Transverse colon (tissue), 4 donors: ENCODE measurements around the gene MPPED2. TPM values are rescaled to one million over a fixed set of nuclear protein-coding genes. Genes with fewer than 3 reads are reported as not detected.

Source experiments
- DNase-seq: peaks from one replicate; pipeline ENCODE4 v3.0.0-alpha.2; 2019
- H3K27ac ChIP-seq, 4 donors: fragments of 200-600 bp; sonication (generic); 2 replicates each; pipeline ENCODE4 v1.5.1; 2016 to 2018; ENCODE audit warnings: inconsistent platforms in 4 of 4
- H3K27me3 ChIP-seq: fragments of 200-600 bp; sonication (generic); 2 replicates; pipeline ENCODE4 v1.5.1; 2017; ENCODE audit warnings: inconsistent platforms
- H3K36me3 ChIP-seq, 4 donors: fragments of 200-600 bp; sonication (generic); 2 replicates each; pipeline ENCODE4 v1.5.1; 2017 to 2019; ENCODE audit warnings: inconsistent platforms in 4 of 4
- H3K4me1 ChIP-seq, 4 donors: fragments of 200-600 bp; sonication (generic); 2 replicates each; pipeline ENCODE4 v1.5.1; 2017 to 2020; ENCODE audit warnings: inconsistent platforms in 4 of 4
- H3K4me3 ChIP-seq, 4 donors: fragments of 200-600 bp; sonication (generic); 1 replicate in 1 of 4; 2 replicates in 3 of 4; pipeline versions ENCODE4 v1.5.1 to v1.6.1; 2017 to 2019; ENCODE audit warnings: inconsistent platforms in 4 of 4
- H3K9me3 ChIP-seq, 2 donors: fragments of 200-600 bp; sonication (generic); 2 replicates each; pipeline ENCODE4 v1.5.1; 2017 to 2019; ENCODE audit warnings: inconsistent platforms in 2 of 2
- CTCF ChIP-seq, 5 experiments: fragments of 200-600 bp in 3 of 5; fragments of 450-650 bp in 2 of 5; sonication (generic) in 3 of 5; IDR thresholded peaks; 1 replicate in 2 of 5; 2 replicates in 3 of 5; pipeline ENCODE4 v1.5.1; 2016 to 2017; ENCODE audit warnings: antibody characterized with exemption in 5 of 5, inconsistent platforms in 3 of 5, mild to moderate bottlenecking in 2 of 5, moderate library complexity in 1 of 5
- EP300 ChIP-seq: sonication (generic); formaldehyde crosslinking; IDR thresholded peaks from one replicate; pipeline ENCODE4 v1.6.1; 2017; ENCODE audit warnings: antibody characterized with exemption, low read depth
- POLR2A ChIP-seq: fragments of 450-650 bp; IDR thresholded peaks from one replicate; pipeline ENCODE4 v1.6.1; 2016; ENCODE audit warnings: antibody characterized with exemption, mild to moderate bottlenecking, moderate library complexity
- POLR2AphosphoS5 ChIP-seq, 3 donors: sonication (generic); formaldehyde crosslinking; IDR thresholded peaks; one replicate each; pipeline ENCODE4 v1.6.1; 2016; ENCODE audit warnings: antibody characterized with exemption in 3 of 3
- WGBS, 2 donors: methylation state at CpG; one replicate each; pipeline ENCODE4 v1.1.5; 2018; ENCODE audit warnings: low coverage in 1 of 2; 5-methylcytosine and 5-hydroxymethylcytosine counted together
- in situ Hi-C, 4 donors: fragments of 200-750 bp; cut with MboI; loops; one replicate each; pipeline versions ENCODE4 v1.15.0 to v1.15.1; 2017; ENCODE audit warnings: low sequenced_read_pairs in 3 of 4, low pct_ligation_motif_present in 1 of 4, low pct_unique_long_range_greater_than_20kb in 1 of 4
- intact Hi-C: fragments of 100-400 bp; cut with DNase I; formaldehyde crosslinking; loops from one replicate; pipeline ENCODE4 v1.15.1; 2023; ENCODE audit warnings: low total_unique reads
- total RNA-seq, 4 donors: library from RNA; depleted of rRNA; stranded (reverse); fragments of >200 nt; gene quantifications; one replicate each; pipeline ENCODE4 v1.1.0, GENCODE V29; 2016

Gene MPPED2
- total RNA-seq, 4 donors from 2014 or later, result 1.4 to 1.6 TPM; not detected in 2

DNA sequence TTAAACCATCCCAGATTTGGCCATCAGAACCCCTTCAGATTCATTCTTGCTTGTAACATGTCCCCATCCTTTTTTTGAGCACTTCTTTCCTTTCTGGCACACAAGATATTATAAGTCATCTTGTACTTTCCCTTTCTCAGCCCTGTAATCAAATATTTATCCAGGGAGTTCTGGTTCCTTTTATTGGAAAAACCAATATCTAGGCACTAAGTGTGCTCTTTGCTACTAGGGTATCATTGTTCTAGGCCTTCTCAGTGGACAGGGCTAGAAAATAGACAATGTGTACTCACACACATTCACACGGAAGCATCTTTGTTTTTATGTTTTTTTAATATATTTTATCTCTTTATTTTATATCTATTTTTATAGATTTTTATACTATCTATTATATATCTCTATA lies 216.0 kb downstream of the MPPED2 start:
- TF ChIP-seq CTCF (IDR thresholded peaks at IDR 0.05) (no peak), POLR2A (no peak), EP300 (no peak), POLR2AphosphoS5 (IDR thresholded peaks at IDR 0.05) (no peak)
- in situ Hi-C loops, result loop anchor here in 1 of 4 donors (25.0 kb wide), 1 partner anchor 542 kb away; no protein-coding TSS in a partner anchor
- no peak for DNase-seq
- 36 to 88% methylated on average over 1 of the region's 1 CpG for WGBS, 2 donors
- no peak overlapping the region for H3K27ac ChIP-seq
- no peaks in the 10 kb centered on the region for H3K36me3 ChIP-seq
- intact Hi-C loops, result no loop called here
- no peak overlapping the region for H3K4me3 ChIP-seq
- no peaks in the 10 kb centered on the region for H3K27me3 ChIP-seq
- no peaks in the 10 kb centered on the region for H3K4me1 ChIP-seq
- no peaks in the 10 kb centered on the region for H3K9me3 ChIP-seq

DNA sequence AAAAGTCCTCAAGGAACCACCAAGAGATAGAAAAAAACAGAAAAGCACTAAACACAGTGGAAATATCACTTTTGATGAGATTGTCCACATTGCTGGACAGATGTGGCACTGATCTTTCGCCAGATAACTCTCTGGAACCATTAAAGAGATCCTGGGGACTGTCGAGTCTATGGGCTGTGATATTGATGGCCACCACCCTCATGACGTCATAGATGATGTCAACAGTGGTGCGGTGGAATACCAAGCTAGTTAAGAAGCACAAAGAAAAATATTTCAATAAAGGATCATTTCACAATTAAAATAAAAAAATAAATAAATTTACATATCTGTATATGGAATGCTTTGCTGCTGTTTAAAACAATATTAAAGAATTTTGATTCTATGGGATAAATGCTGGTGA lies 217.8 kb downstream of the MPPED2 start:
- WGBS, 2 donors, result 84 to 85% methylated on average over 4 of the region's 4 CpGs
- no peak overlapping the region for H3K27ac ChIP-seq
- H3K36me3 ChIP-seq, result no peaks in the 10 kb centered on the region
- no peak for DNase-seq
- in situ Hi-C loops, result loop anchor here in 2 of 4 donors (10.0 to 25.0 kb wide), 3 partner anchors 476 to 546 kb away; no protein-coding TSS in a partner anchor
- intact Hi-C loops, result no loop called here
- H3K4me3 ChIP-seq, result no peak overlapping the region
- H3K27me3 ChIP-seq, result no peaks in the 10 kb centered on the region
- no peaks in the 10 kb centered on the region for H3K9me3 ChIP-seq
- TF ChIP-seq EP300, result no peak
- TF ChIP-seq POLR2AphosphoS5 (IDR thresholded peaks at IDR 0.05), result no peak
- no peak for TF ChIP-seq CTCF (IDR thresholded peaks at IDR 0.05)
- TF ChIP-seq POLR2A, result no peak
- no peaks in the 10 kb centered on the region for H3K4me1 ChIP-seq

DNA sequence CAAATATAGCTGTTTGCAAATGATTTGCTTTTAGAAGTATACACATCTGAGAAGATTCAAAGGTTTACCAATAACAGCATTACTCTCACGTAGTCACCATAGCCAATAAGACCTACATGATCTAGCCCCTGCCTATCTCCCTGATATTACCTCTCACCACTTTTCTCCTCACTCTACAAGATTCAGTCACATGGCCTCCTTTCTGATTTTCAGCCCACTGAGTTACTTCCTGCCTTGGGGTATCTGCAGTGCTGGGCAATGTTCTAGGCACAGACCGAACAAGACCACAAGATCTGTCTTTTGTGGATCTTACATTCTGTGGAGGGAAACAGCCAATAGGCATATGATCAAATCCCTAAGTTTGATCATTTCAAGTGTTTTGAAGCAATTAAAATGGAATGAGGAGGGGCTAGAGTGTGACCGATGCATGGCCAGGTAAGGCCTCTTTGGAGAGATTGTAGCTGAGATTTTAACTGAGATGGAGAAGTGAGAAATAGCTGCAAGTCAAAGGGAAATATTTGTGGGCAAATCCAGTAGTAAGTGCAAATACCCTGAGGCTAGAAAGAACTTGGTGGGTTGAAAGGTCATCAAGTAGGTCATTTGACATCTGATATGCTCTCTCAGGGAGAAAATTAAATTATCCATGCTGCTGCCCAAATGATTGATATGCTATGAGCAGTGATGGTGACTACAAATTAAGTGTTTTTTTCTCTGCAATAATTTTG lies 220.2 kb downstream of the MPPED2 start:
- no peak for DNase-seq
- Histone ChIP-seq H3K27ac (no peak overlapping the region), H3K9me3 (no peaks in the 10 kb centered on the region), H3K4me3 (no peak overlapping the region), H3K4me1 (no peaks in the 10 kb centered on the region), H3K27me3 (no peaks in the 10 kb centered on the region), H3K36me3 (no peaks in the 10 kb centered on the region)
- TF ChIP-seq CTCF (IDR thresholded peaks at IDR 0.05) (no peak), POLR2A (no peak), EP300 (no peak), POLR2AphosphoS5 (IDR thresholded peaks at IDR 0.05) (no peak)
- 86 to 87% methylated on average over 1 to 3 of the region's 3 CpGs for WGBS, 2 donors
- in situ Hi-C loops, result loop anchor here in 2 of 4 donors (10.0 to 25.0 kb wide), 3 partner anchors 479 to 549 kb away; no protein-coding TSS in a partner anchor
- intact Hi-C loops, result no loop called here

GRCh38 chr11:30364837-30365482 lies 221.2 kb downstream of the MPPED2 start:
- Histone ChIP-seq H3K27me3 (no peaks in the 10 kb centered on the region), H3K27ac (no peak overlapping the region), H3K36me3 (no peaks in the 10 kb centered on the region), H3K4me3 (no peak overlapping the region), H3K9me3 (no peaks in the 10 kb centered on the region), H3K4me1 (no peaks in the 10 kb centered on the region)
- DNase-seq, result no peak
- WGBS, 2 donors, result 73 to 82% methylated on average over 8 to 9 of the region's 9 CpGs
- in situ Hi-C loops (loop anchor here in 2 of 4 donors (10.0 to 25.0 kb wide), 3 partner anchors 480 to 550 kb away; no protein-coding TSS in a partner anchor), intact Hi-C loops (no loop called here)
- TF ChIP-seq POLR2A, result no peak
- TF ChIP-seq EP300, result no peak
- no peak for TF ChIP-seq CTCF (IDR thresholded peaks at IDR 0.05)
- TF ChIP-seq POLR2AphosphoS5 (IDR thresholded peaks at IDR 0.05), result no peak
